22Rv1 (cell line): ENCODE results near the gene ADCY7.

Source experiments
- ZFX ChIP-seq: fragments of 450-650 bp; IDR thresholded peaks from 2 replicates; pipeline ENCODE4 v1.6.1; 2017; ENCODE audit warnings: antibody characterized with exemption, borderline replicate concordance
- TF ChIP-seq, protein P1 (sequence below): fragments of 450-650 bp; IDR thresholded peaks from 2 replicates; pipeline ENCODE4 v1.5.1; 2017; ENCODE audit warnings: mild to moderate bottlenecking

DNA sequence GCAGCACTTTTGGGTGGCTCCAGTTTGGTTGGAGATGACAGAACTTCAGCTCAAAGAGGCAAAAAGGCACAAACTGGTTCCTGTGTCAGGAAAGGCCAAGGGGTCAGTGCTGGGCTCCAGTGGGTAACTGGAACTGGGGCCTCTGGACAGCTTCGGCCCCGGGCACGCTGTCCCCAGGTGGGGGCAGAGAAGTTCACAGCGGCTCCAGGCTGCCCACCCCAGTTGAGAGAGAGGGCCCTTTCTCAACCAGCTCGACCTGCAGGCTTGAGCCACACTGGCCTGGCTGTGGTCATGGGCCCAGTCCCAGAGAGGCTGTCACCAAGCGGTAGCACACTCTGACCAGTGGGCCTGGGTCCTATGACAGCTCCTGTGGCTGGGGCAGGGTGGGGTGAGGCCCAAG lies 24.5 kb downstream of the ADCY7 start:
- TF ChIP-seq, protein P1, sequence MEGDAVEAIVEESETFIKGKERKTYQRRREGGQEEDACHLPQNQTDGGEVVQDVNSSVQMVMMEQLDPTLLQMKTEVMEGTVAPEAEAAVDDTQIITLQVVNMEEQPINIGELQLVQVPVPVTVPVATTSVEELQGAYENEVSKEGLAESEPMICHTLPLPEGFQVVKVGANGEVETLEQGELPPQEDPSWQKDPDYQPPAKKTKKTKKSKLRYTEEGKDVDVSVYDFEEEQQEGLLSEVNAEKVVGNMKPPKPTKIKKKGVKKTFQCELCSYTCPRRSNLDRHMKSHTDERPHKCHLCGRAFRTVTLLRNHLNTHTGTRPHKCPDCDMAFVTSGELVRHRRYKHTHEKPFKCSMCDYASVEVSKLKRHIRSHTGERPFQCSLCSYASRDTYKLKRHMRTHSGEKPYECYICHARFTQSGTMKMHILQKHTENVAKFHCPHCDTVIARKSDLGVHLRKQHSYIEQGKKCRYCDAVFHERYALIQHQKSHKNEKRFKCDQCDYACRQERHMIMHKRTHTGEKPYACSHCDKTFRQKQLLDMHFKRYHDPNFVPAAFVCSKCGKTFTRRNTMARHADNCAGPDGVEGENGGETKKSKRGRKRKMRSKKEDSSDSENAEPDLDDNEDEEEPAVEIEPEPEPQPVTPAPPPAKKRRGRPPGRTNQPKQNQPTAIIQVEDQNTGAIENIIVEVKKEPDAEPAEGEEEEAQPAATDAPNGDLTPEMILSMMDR, result no peak
- TF ChIP-seq ZFX, result no peak
